Measurements from ENCODE around the gene CARD10.

GRCh38 chr22:37482244-37482643 lies 37.0 kb downstream of the CARD10 start:
- TF ChIP-seq, protein P1, sequence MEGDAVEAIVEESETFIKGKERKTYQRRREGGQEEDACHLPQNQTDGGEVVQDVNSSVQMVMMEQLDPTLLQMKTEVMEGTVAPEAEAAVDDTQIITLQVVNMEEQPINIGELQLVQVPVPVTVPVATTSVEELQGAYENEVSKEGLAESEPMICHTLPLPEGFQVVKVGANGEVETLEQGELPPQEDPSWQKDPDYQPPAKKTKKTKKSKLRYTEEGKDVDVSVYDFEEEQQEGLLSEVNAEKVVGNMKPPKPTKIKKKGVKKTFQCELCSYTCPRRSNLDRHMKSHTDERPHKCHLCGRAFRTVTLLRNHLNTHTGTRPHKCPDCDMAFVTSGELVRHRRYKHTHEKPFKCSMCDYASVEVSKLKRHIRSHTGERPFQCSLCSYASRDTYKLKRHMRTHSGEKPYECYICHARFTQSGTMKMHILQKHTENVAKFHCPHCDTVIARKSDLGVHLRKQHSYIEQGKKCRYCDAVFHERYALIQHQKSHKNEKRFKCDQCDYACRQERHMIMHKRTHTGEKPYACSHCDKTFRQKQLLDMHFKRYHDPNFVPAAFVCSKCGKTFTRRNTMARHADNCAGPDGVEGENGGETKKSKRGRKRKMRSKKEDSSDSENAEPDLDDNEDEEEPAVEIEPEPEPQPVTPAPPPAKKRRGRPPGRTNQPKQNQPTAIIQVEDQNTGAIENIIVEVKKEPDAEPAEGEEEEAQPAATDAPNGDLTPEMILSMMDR (IDR thresholded peaks at IDR 0.05) = no peak
- no peak for TF ChIP-seq POLR2A (IDR thresholded peaks at IDR 0.05)

All from esophagus squamous epithelium (tissue), 4 donors.